HG02870 (cell line): ENCODE measurements around the gene GTF3C6.
"Not testable (repeated sequence)": the region's sequence is repeated elsewhere in the genome, so short reads cannot be mapped to it uniquely, and the experiment has no call there.

ENCODE experiments used
- ATAC-seq: cut with Tn5 transposase; IDR thresholded peaks from one replicate; pipeline ENCODE4 v1.9.1; 2021; ENCODE audit warnings: mild to moderate bottlenecking, moderate library complexity; ENCODE audit not compliant: unreplicated experiment

GTF3C6 gene, protein sequence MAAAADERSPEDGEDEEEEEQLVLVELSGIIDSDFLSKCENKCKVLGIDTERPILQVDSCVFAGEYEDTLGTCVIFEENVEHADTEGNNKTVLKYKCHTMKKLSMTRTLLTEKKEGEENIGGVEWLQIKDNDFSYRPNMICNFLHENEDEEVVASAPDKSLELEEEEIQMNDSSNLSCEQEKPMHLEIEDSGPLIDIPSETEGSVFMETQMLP

DNA sequence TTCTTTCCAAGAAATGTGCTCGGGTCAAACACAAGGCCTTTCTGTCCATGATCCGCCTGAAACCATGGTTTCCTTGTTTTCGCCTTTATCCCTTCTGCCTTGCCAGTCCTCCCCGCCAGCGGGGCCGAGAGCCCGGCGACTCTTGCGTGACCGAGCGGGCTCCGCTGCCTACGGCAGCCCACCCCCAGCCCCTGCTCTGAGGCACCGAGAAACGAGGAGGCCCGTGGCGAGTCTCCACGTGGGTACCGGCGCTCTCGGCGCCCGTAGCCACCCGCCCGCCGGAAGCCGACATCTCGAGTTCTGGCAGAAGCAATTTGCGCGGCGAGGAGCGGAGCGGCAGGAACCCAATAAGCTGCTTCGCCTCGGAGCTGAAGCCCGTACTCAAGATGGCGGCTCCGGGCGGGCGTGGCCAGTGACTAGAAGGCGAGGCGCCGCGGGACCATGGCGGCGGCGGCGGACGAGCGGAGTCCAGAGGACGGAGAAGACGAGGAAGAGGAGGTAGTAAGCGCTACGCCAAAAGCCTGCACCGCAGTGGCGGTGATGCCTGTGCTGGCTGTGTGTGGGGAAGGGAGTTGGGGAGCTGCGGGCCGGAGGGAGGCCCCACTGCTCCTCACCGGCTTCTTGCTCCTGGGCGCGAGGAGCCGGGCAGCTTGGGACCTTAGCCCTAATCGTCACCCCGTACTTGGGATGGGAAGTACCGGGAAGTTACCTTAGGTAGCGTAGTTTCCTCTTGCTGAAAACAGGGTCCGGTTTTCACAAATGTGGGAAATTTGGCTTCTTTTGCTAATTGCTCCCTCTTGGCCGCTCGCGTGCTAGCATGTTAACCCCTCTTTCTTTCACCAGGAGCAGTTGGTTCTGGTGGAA lies at the start of gene GTF3C6:
GTF3C6 (plus strand) TSS at position 378 of the 864 bp plus-strand sequence; CDS start at position 442, 64 bp downstream.
- ATAC-seq, result peak; percentile 93

DNA sequence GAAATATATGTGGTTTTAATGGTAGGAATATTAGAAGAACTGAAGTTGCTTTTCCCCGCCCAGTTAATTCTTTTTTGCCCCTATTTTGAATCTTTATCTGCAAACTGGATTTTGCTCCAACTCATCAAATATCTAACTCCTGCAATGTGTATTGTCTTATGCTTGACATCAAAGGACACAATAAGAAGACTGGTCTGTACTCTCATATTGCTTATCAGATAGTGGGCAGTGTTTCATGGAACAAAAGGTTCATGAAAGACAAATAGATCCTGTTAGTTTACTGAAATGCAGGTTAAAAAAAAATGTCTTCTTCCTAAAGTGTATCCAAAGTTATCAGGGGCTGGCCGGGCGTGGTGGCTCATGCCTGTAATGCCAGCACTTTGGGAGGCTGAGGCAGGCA lies 27.7 kb upstream of the GTF3C6 start:
- ATAC-seq, result no peak

DNA sequence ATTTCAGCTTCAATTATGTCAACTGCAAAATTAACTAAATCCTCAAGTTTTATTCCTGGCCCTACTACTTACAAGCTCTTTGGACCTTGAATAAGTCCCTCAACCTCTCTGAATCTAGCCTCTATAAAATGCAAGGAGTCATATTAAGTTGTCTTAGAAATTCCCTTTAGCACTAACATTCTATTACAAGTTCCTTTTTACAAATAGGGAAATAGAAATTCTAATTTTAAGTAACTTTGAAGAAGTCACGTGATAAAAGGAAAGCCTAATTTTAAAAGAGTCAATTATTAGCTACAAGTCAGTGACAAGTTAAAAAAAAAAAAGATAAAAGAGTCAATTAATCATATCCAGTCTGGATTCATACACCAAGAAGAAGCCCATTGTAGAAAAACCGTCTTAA lies 24.6 kb upstream of the GTF3C6 start:
- ATAC-seq, result no peak

- ATAC-seq, result no peak
Observed at GRCh38 chr6:110934381-110934898, 24.1 kb upstream of the GTF3C6 start.

GRCh38 chr6:110935171-110935570 lies 23.3 kb upstream of the GTF3C6 start:
- no peak for ATAC-seq

GRCh38 chr6:110938171-110938570 lies 20.3 kb upstream of the GTF3C6 start:
- ATAC-seq, result no peak

GRCh38 chr6:110939429-110940200 lies 18.9 kb upstream of the GTF3C6 start:
- no peak for ATAC-seq

GRCh38 chr6:110944681-110945151 lies 13.8 kb upstream of the GTF3C6 start:
- peak; percentile 100 for ATAC-seq

GRCh38 chr6:110946498-110946897 lies 12.0 kb upstream of the GTF3C6 start:
- ATAC-seq, result no peak

GRCh38 chr6:110949679-110950285 lies 8.7 kb upstream of the GTF3C6 start:
- ATAC-seq, result no peak

- ATAC-seq, result no peak
Observed at GRCh38 chr6:110950440-110950839, 8.1 kb upstream of the GTF3C6 start.

DNA sequence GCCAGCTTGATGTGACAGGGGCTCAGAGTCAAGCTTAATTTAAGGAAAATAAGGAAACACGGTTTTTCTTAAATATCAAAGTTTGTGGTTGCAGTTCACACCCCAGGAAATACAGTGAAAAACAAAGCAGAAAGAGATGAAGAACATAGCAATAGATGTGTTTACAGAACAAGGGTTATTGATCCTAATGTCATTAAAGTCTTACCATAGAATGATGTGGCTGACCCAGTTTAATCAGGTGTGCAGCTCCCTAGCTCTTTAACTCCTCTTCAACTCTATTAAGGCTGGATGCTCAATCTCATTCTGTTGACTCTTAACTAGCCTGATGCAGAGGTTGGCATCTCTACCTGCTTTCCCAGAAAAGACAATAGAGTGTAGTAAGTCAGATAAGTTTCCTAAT lies 7.5 kb upstream of the GTF3C6 start:
- no peak for ATAC-seq

GRCh38 chr6:110951986-110952794 lies 6.3 kb upstream of the GTF3C6 start:
- no peak for ATAC-seq

DNA sequence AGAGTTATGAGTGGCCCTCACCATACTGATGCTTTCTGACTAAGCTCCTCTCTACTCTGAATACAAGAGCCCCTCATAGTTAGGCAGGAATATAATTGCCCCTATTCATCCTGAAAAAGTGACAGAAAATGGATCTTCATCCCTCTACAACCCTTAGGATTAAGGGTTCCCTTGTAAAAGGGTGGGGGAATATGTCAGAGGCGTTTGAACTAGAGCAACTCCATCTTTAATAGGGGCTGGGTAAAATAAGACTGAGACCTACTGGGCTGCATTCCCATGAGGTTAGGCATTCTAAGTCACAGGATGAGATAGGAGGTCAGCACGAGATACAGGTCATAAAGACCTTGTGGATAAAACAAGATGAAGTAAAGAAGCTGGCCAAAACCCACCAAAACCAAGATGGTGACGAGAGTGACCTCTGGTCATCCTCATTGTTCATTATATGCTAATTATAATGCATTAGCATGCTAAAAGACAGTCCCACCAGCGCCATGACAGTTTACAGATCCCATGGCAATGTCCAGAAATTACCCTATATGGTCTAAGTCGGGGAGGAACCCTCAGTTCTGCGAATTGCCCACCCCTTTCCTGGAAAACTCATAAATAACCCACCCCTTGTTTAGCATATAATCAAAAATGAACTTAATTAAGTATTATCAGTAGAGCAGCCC lies 4.7 kb upstream of the GTF3C6 start:
- no peak for ATAC-seq

- ATAC-seq, result no peak
Observed at GRCh38 chr6:110960014-110960390, 1.5 kb downstream of the GTF3C6 start.

- ATAC-seq, result not testable (repeated sequence)
Observed at GRCh38 chr6:110962636-110963035, 4.1 kb downstream of the GTF3C6 start.

DNA sequence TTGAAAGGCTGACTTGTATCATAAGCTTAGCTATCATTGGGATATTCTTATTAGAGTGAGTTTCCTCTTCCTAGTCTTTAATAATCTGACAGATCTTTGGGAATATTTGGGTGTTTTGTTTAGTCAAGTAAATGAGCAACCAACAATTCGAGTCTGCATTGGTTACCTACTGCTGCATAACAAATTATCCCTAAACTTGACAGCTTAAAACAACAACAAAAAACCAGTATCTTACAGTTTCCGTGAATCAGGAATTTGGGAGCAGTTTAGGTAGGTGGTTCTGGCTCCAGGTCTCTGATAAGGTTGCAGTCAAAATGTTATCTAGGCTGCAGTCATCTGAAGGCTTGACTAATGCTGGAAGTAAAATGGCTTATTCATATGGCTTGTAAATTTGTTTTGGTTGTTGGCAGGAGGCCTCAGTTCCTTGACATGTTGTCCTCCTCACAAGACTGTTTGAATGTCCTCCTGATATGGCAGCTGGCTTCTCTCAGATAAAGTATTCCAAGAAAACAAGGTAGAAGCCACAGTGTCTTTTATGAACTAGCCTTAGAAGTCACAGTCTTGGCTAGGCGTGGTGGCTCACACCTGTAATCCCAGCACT lies 7.2 kb downstream of the GTF3C6 start:
- no peak for ATAC-seq

DNA sequence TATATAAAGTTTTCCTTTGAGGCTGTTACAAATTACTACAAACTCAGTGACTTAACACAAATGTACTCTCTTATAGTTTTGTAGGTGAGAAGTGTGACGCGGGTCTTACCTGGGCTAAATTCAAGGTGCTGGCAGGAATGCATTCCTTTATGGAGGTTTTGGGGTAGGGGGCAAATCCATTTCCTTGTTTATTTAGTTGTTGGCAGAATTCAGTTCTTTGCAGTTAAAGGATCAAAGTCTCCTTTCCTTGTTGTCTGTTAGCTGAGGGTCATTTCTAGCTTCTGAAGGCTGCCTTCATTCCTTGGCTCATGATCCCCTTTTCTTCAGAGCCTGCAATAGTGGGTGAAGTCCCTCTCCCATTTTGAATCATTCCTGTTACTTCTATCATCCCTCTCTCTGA lies 10.2 kb downstream of the GTF3C6 start:
- ATAC-seq, result not testable (repeated sequence)

DNA sequence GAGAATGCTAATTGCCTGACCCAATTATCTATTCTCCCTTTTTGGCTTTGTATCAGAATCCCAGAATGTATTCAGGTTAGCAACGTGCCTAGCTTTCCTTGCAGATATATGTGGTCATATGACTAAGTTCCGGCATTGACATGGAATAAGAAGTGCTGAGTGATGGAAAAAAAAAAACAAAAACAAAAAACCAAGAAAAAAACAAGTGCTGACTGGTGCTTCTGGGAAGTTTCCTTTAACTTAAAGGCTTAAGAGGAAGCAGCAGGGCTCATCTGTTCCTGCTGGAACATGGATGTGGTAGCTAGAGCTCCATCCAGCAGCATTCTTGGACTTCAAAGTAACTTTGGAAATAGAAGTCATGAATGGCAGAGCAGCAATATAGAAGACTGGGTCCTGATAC lies 13.0 kb downstream of the GTF3C6 start:
- no peak for ATAC-seq
